GM21737 (cell line): ENCODE data around the gene TGFB3.

ENCODE experiments used
- ATAC-seq: cut with Tn5 transposase; IDR thresholded peaks from one replicate; pipeline ENCODE4 v1.9.1; 2021; ENCODE audit warnings: mild to moderate bottlenecking, moderate library complexity; ENCODE audit not compliant: unreplicated experiment

The TGFB3 gene

DNA sequence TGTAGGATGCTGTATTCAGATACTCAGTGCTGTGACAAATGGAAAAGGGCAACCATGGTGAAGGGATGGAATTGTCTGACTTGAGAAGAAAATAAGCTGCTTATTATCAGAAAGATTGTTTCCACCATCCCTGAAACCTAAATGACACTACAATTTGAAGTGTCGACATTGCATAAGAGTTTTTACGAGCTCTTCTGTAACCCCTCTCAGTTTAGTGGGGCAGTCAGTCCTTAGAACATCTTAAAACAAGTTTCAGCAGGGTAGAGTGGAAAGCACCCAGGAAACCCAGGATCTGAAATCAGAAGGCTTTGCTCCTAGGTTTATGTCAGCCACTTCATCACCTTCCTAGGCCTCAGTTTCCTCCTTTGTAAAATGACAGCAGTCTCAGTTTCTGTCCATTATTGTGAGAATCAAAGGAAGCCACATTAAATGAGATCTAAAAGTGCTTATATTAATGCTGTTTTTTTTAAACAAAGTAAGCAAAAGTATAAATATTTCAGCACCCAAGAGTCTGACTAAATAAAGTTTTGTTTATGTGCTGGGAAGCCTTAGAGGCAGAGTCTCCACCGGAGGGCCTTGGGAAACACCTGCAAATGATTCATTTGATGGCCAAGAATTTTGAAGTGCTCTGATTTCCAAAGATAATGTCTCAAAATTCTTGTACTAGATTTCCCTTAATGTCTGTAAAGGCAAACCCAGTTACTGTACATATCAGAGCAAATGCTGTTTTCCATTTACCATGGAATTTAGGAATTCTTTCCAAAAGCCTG, 5.6 kb upstream of the TGFB3 start:
- no peak for ATAC-seq

DNA sequence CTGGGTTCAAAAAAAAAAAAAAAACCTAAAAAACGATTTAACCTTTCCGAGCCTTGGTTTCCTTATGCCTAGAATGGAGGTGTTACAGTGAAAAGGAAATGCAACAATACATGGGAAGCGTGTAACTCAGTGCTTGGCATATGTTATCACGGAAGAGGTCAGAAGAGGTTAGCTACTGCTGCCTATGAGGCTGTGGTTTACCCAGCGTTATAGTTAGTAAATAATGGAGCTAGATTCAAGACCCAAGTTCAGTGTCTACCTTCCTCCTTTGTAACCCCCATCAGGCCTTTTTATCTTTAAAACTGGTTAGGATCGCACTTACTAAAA, 4.6 kb upstream of the TGFB3 start:
- no peak for ATAC-seq

DNA sequence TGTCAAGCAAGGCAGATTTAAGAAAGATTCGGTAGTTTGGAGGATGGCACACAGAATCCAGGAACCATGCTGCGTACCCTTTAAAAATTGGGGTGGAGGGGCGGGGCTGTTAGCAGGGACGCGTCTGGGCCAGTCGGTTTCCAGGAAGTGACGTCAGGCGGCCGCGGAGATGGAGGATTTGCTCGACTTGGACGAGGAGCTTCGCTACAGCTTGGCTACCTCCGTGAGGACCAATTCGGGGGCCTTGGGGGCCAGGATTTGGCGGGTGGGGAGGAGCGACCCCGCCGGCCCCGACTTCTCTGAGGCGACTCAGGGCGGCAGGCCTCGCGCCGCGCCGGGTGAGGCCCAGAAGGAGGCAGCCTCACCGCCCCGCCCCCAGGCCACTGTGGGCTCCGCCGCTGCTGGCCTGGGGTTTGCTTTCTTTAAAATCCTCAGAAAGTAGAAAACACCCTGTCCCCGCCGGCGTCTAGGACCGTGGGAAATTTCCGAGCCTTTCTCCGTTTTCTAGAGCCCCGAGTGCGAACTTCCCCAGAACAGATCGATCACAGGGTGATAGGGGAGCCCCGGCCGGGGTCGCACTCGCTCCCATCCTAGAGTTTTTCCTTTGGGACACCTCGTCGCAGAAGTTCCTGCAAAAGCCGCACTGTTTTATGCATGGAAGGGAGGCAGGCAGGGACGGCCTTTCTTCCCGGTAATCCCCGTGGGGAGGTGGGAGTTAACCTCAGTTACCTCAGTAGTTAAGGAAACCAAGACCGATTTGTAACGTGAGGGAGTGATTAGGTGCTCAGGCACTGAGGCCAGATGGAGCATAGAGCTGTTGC, 4.0 kb upstream of the TGFB3 start, which contains the start of gene IFT43:
Gene IFT43, plus strand, starts transcription at position 146 of the 821 bp plus-strand sequence. Its CDS starts 24 bp downstream, at position 170.
- ATAC-seq = peak; percentile 59

DNA sequence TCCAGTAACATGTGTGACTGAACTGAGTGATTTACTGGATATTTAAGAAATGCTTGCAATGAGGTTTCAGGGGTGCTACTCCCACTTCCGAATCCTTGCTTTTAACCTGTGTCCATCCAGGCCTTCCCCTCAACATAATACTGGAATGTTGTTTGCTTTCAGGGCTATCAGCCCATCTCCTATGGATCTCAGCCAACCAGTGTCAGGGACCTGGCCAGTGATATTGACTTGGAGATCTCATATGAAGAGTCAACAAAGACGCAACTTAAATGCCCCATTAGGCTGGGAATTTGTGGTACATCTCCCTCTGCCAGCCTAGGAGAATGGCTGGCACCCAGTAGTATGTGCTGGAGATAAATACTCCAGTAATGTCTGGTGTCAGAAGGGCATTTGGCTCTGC, 2.9 kb upstream of the TGFB3 start:
- ATAC-seq = no peak

DNA sequence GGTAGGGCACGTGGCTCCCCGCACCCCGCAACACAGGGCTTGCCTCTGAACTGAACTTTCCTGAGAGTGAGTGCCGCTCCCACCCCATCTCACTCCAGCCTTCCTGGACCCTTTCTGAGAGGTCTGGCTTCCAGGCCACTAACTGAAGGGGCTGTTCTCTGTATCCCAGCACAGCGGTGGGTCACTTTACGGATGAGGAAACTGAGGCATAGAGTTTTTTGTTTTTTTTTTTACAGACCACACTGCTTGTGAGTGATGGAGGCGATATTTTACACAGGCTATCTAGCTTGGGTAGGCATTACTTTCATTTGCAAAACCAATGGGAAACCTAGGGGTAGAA, 1.2 kb upstream of the TGFB3 start:
- ATAC-seq = no peak

DNA sequence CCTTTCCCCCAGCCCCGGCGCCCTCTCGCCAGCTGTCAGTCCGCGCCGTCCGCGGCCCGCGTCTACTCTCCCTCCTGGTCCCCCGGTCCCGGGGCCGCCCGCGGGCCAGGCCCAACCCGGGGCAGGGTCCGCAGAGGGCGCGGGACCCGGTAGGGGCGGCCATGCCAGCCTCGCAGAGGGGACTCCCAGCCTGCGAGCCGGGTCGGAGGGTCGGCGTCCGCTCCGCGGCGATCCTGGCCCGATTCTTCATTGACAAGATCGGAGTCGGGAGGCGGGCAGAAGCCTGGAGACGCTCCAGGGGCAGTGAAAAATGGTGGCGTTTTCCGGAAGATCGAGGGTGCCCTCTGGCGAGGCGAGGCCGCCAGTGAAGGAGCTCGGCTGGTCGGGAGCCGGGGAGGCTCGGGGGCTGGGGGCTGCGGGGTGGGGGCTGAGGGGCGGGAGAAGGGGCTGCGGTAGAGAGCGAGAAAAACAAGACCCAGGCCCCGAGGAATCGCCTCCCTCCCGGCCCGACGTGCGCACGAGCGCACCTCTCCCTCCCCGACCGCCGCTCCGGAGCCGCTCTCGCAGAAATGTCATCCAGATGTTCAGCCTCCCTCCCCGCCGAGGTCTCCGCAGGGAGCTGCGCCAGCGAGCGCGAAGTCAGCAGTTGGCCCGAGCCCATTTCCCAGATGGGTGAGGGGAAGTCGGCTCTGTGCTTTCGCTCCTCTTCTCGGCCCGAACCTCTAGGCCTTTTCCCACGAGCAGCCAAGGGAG, 647 bp upstream of the TGFB3 start:
- peak; percentile 45 for ATAC-seq

DNA sequence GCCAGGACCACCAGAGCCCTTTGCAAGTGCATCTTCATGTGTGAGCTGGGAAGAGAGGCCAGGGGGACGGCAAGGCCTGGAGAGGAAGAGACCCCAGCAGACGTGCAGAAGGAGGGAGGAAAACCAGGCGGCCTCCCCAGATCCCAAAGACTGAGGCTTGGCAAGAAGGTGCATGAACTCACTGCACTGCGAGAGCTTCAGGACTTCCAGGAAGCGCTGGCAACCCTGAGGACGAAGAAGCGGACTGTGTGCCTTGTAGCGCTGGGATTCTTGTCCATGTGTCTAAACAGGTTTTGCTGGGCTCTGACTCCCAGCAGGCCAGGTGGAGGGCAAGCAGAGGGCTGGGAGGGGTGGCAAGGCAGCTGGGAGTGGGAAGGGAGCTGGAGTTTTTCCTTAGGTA, 939 bp downstream of the TGFB3 start:
- no peak for ATAC-seq

DNA sequence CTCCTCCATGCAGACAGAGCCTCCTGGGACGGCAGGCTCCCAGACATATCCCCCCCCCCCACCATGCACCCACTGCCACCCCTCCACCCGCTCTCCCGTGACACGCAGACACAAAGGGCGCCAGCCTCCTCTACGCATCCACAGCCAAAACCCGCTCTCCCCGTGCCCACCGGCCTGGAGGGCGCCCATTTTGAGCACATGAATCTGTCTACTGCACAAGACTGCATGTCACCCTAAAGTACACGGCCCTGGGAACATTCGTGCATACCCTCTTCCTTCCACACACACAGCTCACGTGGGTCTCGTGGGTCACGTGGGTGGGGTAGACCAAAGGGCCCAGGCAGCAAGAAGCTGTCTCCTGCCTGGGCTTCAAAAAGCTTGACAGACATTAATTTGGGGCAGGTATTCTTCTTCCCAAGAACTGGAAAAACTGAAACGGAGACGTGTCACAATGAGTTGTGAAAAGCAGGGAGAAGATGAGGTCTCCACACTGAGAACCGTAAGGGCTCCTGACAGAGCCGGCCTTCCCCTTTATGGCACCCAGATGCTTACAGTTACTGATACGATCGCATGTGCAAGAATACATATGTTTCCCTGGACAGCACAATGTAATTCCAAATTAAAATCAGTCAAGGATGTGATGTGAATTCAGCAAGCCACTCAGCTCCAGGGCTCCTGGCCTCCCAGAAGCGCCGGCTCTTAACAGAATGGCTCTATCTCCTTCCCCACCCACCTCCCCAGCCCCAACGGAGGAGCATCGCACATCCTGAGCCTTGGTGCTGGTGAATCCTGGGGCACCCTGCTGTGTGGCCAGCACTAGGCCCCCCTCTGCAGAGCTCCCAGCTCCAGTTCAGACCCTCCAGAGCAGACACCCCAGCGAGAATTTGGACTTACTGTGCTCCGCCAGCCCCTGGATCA, 1.9 kb downstream of the TGFB3 start:
- no peak for ATAC-seq

DNA sequence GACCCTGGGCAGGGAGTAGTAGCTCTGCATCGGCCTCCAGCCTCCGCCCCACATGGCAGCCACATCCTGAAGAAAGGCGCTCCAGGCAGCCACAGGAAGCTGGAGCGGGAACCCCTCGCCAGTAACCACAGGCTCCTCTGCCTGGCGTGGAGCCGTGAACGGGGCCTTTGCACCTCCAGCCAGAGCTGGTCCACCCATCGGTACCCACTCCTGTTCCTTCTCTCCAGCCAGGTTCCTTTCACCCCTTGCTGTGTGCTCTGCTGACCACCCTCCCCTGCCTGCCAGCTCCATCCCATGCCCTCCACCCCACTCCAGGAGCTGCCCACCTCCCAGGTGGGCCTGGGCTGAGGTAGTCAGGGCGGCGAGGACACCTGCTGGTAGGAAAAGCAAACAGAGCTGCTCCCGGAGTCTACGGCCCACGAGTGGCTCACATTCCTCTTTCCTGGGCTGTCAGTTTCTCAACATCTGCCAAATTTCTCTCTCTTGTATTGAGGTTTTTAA, 2.7 kb downstream of the TGFB3 start:
- ATAC-seq = no peak

DNA sequence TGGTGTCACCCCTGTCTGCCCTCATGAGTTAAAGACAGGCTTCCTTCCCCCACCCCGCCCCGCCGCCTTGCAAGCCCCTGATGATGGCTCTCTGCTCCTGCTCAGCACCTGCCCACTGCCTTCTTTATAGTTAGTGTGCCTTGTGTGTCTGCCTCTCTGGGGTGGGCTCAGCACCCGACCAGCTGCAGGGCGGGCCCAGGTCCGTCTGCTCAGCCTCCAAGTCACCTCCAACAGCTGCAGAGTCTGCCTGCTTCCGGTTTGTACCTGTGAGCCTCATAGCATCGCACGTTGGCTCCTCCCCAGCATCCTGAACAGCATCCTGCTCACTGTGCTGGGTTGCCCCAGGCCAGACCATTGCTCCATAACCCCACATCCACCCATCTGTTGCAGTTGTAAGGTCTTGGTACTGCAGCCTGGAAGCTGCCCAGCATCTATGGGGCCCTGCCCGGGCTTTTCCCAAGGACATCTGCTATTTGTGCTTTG, 3.5 kb downstream of the TGFB3 start:
- ATAC-seq = no peak

DNA sequence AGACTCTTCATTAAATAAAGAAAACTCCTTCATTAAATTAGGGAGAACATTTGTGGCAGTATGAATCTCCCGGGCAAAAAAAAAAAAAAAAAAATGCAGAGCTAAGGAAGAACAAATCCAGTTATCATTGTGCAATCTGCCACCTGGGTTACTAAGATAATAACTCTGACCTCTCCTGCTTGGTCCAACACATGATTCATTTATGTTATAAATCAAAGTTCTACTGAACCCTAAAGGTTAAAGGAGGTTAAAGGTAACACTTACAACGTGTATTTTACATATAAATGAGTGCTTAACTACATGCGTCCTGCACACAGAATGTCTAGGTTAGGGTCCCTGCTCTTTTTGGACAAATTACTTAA, 4.2 kb downstream of the TGFB3 start:
- no peak for ATAC-seq

DNA sequence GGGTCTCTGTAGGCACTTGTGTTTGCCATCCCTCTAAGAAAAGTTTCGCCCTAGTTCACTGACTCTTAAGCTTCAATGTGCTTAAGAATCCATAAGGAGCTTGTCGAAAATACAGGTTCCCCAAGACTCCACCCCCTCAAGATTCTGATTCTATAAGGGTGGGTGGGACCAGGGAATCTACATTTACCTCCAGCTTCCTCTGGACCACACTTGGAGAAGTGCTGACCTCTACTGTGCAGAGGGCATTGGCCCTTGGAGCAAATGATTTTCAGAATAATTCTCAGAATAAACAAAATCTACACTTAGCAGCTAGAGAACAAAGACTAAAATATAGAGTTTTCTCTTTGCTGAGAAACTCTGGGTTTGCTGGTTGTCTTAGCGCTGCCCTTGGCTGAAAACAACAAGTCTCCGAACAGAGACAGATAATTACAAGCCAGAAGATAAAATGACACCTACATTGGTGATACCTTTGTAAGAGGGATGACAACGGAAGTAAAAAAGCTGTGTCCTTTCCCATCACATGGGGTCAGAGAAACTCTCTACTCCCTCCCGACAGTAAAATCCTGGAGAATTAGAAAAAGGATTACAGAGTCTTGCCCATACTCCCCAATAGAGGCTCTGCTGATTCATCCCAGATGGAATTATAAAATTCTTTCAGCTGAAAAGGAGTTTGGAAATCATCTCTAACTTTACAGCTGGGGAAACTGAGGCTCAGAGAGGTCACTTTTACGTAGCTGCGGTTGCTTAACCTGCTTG, 4.8 kb downstream of the TGFB3 start:
- ATAC-seq = no peak

DNA sequence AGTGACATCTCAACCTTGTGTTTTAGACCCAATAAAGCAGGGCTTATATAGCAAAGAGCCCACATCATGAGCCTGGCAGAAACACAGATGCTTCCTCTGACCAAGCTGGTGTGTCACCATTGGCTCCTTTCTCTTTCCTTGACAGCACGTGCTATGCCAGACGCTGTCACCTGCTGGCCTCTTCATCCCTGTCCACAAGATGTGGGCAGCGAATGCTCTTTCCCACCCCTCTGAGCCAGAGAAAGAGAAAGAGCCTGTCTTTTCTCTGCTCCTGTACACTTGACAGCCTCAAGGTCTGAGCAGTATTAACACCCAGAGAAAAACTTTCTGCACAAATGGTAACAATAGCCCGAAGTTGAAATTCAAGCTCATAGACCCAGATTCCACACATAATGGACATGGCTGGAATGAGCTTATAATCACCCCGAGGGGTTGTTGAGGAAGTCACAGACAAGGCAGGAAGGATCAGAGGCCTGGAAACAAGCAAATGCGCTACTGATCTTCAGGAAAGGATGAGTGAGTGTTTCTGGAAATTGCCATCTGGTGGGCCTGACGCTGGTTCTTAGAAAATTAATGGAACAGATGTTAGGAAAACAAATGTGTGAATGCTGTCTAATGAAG, 8.9 kb downstream of the TGFB3 start:
- ATAC-seq = no peak

DNA sequence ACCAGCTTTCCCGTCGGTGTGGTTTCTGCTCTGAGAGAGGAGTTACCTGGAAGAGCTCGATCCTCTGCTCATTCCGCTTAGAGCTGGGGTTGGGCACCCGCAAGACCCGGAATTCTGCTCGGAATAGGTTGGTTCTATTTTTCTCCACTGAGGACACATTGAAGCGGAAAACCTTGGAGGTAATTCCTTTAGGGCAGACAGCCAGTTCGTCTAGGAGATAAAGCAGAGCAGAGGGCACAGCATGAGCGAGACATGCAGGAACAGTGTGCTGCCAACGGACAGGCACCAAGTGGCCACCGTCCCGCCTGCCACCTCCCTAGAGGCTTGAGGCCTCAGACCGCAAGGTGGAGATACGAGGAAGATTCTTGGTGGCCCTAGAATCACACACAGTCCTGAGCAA, 10.3 kb downstream of the TGFB3 start:
- ATAC-seq = no peak

DNA sequence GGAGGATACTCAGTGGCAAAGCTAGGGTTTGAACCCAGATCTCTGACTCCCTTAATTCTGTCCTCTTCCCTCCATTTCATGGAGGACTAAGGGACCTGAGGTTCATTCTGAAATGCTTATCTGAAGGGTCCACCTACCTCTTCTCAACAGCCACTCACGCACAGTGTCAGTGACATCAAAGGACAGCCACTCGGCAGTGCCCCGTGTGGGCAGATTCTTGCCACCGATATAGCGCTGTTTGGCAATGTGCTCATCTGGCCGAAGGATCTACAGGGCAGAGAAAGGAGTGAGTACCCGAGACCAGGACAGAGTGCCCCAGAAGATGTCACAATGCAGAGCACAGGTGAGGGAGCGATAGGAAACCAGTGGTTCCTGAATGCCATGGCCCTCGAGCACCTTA, 10.8 kb downstream of the TGFB3 start:
- no peak for ATAC-seq

DNA sequence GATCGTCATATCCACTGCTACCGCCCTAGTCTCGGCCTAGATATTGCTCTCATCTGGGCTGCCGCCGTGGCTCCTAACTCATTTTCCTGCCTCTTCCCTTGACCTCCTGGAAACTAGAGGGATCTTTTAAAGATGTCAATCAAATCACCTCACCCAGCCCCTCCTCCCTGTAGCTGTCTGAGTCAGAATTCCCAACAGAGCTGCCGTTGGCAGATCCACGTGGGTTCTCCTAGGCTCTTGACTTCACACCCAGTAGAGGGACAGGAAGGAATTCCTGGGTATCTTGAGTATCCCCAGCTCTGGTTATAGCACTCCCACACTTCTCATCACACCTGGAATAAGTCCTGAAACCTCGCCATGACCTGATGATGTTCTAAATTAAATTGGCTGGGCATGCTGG, 11.9 kb downstream of the TGFB3 start:
- ATAC-seq = no peak

DNA sequence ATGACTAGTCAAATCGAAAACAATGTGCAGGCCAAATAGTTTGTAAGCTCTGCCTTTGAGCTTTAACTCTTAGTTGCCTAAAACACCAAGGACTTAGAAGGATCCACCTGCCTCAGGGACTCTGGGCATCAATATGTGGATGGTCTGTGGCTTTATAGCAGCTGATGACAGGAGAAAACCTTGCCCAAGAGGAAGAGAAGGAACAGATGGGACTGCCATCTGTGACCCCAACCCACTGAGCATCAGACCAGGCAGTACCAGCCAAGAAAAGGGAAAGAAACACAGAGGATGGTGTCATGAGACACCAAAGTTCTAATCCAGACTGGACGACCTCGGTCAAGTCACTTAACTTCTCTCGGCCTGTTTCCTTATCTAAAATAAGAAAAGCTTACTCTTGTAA, 12.7 kb downstream of the TGFB3 start:
- no peak for ATAC-seq

DNA sequence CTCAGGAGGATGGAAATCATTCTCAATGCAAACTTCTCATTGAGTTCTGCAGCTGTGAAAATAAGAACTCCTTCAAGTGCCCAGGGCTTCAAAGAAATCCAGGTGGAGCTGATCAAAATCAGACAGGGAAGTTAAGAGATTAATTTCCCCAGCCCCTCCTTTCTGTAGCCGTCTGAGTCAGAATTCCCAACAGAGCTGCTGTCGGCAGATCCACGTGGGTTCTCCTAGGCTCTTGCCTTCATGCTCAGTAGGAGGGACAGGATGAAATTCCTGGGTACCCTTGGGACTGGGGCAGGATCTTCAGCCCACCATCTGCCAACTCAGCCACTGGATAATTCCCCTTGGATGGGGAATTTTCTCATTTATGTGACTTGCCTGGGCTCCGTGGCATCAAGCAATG, 13.3 kb downstream of the TGFB3 start:
- no peak for ATAC-seq

DNA sequence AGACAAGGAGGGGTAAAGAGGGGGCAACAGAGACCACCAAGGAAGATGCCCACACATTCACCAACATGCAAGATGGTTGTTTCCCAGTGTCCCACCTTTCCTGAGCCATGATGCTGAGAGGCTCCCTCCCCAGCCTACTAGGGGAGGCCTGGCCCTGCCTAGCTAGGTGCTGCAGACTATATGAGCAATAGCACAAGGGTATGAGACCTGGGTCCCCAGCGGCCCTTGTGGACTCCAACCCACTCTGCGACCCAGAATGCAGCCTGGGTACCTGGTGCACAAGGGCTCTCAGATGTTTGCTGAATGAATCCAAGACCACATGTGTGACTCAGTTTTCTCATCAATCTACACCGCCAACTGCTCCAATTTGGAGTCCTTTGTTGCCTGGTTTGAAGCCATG, 13.9 kb downstream of the TGFB3 start:
- ATAC-seq = no peak
